ENCODE measurements around the gene AFMID. TPM values are rescaled to one million over a fixed set of nuclear protein-coding genes. Genes with fewer than 3 reads are reported as not detected.

Gene AFMID
- total and polyA plus RNA-seq, 9 of the 15 experiments (the other 6 are each of a cell fraction or from before 2014, with no cell fraction given), result 62.1 to 188 (median 74.4) TPM

- TF ChIP-seq REST (IDR thresholded peaks at IDR 0.05; ENCODE audit: borderline replicate concordance) (peak; percentile 94), REST (CRISPR knock-in tag; IDR thresholded peaks at IDR 0.05; ENCODE audit: low read depth) (no peak), CBX2 (IDR thresholded peaks at IDR 0.05; ENCODE audit: insufficient read depth, low read length, poor library complexity, severe bottlenecking) (no peak), PCBP2 (IDR thresholded peaks at IDR 0.05; ENCODE audit: low read depth, low read length, poor library complexity, severe bottlenecking) (no peak), ARNT (IDR thresholded peaks at IDR 0.05) (no peak), POLR2B (IDR thresholded peaks at IDR 0.05; ENCODE audit: low read depth, partially characterized antibody) (no peak), ZNF184 (CRISPR knock-in tag; IDR thresholded peaks at IDR 0.05) (no peak), FOXA1 (IDR thresholded peaks at IDR 0.05; ENCODE audit: borderline replicate concordance) (no peak), ZKSCAN3 (CRISPR knock-in tag; IDR thresholded peaks at IDR 0.05) (no peak), YBX1 (IDR thresholded peaks at IDR 0.05) (no peak), KAT2B (IDR thresholded peaks at IDR 0.05; ENCODE audit: low read depth, low read length) (no peak), ZNF778 (CRISPR knock-in tag; IDR thresholded peaks at IDR 0.05) (no peak), HEY1 (CRISPR knock-in tag; IDR thresholded peaks at IDR 0.05; ENCODE audit: borderline replicate concordance) (no peak), NFYB (IDR thresholded peaks at IDR 0.05; ENCODE audit: extremely low read depth, insufficient read length) (no peak), ZNF134 (CRISPR knock-in tag; conservative IDR thresholded peaks at IDR 0.05) (no peak), GTF2A2 (tag; IDR thresholded peaks at IDR 0.05) (no peak), SIRT6 (IDR thresholded peaks at IDR 0.05; ENCODE audit: low read depth, low read length) (no peak), MEF2A (IDR thresholded peaks at IDR 0.05; ENCODE audit: control insufficient read depth, low read depth, low read length) (no peak), TCF7 (IDR thresholded peaks at IDR 0.05; ENCODE audit: borderline replicate concordance) (0 out of 2 replicates have a peak, but pooled peaks have one; percentile 70), POLR2H (tag; IDR thresholded peaks at IDR 0.05; ENCODE audit: low read depth) (no peak), ZKSCAN8 (CRISPR knock-in tag; IDR thresholded peaks at IDR 0.05) (no peak), PTRF (tag; IDR thresholded peaks at IDR 0.05) (no peak), FOXJ3 (CRISPR knock-in tag; IDR thresholded peaks at IDR 0.05) (no peak)
Observed at GRCh38 chr17:78250891-78251772, 64.0 kb downstream of the AFMID start (continued).
